ENCODE results near the gene MEIS3.

Gene MEIS3

DNA sequence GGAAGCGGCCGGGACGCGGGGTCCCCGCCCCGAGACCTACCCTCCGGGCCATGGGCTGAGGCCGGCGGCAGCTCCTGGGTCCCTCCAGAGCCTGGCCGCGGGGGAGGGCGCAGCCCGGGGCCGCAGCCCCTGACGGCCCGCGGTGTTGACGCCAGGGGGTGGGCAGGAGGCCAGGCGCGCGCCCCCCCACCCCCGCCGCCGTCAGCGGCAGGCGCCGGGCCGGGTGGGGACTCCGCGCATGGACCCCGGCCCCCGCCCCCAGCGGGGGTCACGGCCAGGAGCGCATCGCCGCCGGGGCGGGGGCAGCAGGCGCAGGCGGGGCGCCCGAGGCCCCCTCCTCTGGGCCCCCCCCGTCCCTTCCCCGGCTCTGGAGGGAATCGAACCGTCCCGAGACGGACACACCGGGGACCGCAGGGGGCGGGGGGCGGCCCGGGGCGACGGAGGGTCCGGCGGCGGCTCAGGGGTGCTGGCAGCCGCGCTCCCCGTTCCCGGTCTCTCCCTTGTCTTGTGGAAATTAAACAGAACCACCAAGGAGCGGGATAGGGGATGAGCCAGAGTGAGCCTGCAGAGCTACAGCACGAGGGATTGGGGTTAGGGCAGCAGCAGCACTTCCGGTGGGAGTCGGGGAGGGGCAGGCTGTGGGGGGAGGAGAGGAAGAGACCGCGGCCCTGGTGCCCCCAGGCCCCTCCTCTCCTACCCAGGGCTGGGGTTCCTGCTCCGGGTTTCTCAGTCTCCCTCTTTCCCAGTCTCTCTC, at the start of gene MEIS3:
TSS of gene MEIS3 (minus strand) at position 498 of the 754 bp plus-strand sequence. CDS start at position 52, 446 bp downstream.
- no peak for DNase-seq

DNA sequence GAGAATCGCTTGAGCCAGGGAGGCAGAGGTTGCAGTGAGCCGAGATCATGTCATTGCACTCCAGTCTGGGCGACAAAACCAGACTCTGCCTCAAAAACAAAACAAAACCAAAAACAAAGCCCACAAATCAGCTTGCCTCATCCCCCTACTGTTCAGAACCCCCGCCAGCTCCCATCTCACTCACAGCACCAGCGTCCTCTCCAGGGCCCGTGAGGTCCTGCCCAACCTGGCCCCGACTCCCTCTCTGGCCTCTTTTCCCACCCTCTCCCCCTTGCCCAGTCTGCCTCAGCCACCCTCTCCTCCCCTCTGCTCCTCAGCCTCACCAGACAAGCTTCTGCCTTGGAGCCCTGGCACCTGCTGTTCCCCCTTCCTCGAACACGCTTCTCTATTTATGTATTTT, 48.6 kb upstream of the MEIS3 start:
- DNase-seq = no peak

DNA sequence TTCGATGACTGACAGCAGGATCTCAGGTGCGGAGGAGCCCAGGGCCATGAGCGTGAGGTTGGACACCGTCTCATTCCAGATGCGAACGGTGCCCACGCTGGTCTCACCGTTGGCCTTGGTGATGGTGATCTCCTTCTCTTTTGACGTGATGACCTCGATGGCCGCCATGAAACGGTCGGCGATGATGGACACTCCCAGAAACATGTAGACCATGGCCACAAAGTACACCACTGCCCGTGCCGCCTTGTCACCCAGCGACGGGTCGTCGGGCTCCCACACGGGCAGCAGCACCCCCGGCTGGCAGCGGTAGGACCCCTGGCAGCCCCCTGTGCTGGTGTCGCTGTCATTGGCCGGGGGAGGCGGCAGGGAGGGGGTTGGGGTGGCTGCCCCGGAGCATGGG, 46.6 kb upstream of the MEIS3 start:
- DNase-seq = no peak

DNA sequence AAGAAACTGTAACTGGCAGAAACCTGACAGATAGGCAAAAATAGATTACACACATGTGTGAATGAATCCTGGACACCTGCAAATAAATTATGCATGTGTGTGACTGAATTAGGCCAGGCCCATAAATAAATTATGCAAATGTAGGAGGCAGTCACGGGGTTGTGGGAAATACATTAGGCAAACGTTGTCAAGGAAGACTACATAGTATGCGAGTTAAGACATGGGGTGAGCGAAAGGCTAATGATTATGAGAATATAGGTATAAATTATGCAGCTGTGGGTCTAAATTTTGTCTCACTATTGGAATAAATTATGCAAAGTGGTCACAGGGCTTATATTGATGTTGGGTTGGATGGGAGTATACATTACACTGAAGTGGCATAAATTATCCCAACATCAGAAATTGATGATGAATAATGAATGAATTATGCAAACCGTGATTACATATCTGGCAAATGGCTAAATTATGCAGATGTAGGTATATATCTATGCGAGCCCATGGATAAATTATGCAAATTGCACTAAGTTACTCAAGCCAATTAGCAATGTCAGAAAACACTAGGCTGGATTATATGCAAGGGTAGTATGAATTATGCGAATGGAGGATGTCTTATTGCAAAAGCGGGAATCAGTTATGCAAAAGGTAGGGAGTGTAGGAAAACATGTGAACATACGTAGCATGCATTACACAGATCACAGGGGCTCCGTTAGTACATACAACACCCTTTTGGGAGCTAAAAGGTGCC, 45.5 kb upstream of the MEIS3 start:
- DNase-seq = no peak

DNA sequence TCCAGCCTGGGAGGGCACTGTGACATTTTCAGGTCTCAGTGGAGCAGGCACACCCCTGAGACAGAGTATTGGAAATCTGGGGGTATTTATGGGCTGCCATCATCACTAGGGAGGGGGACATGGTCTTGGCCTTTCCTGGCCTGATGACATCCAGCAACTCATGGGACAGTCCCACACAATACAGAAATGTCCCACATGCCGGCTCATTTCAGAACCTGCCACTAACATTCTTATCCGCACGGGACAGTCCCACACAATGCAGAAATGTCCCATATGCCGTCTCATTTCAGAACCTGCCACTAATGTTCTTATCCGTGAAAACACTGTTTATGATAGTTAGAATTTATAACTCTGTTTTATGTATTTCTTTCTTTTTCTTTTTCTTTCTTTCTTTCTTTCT, 42.5 kb upstream of the MEIS3 start:
- DNase-seq = no peak

DNA sequence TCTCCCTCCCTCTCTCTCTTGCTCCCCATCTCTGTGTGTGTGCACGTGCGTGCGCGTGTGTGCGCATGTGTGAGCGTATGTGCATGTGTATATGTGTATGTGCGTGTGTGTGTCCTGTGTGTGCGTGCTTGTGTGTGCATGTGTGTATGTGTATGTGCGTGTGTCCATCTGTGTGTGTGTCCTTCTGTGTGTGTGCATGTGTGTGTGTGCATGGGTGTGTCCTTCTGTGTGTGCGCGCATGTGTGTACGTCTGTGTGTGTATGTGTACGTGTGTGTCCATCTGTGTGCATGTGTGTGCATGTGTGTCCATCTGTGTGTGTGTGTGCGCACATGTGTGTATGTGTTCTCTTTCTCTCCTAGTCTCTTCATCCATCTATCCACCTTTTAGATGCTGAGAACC, 40.1 kb upstream of the MEIS3 start:
- no peak for DNase-seq

DNA sequence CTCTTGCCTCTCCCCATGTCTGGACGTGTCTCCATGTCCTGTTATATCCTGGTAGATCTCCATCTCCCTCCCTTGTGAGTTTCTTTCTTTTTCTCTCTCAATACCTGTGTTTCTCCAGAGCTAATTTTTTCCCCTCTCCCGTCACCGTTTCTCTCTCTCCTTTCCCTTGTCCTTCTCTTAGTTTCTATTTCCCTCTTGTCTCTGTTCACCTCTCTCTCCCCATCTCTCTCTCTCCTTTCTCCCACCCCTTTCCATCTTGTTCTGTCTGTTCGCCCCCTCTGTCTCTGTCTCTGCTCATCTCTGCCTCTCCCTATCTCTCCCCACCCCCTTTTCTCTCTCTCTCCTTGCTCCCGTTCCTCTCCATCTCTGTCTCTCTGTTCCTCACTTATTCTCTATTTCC, 39.3 kb upstream of the MEIS3 start:
- no peak for DNase-seq

DNA sequence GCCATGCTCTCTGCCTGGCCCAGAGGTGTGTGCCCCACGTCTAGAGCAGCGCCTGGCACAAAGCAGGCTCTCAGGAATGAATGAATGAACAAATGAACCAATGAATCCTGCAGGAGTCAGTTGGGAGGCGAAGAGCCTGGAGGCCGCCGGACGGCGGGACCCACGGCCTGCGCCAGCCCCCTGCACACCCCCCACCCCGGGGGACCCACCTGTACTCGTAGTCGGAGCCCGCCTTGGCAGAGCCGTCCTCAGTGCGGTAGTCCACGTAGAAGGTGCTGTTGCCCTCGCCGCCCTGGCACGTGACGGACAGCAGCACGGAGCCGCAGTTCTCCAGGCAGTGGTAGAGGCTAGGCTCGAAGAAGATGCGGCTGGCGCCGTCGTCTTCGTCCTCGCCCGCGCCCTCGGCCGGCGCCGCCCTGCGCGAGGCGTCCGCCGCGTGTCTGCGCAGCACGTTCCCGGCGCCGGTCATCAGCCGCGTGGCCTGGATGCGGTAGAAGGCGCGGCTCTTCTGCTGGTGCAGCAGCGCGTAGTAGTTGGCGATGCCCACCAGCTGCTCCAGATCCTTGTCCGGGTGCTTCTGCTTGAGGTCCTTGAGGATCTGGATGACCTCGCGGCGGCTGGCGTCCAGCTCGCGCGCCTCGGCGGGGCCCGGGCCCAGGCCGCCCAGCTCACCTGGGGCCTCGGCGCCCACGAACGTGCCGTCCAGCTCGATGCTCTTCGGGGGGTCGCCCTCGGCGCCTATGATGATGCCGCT, 37.6 kb upstream of the MEIS3 start:
- no peak for DNase-seq

DNA sequence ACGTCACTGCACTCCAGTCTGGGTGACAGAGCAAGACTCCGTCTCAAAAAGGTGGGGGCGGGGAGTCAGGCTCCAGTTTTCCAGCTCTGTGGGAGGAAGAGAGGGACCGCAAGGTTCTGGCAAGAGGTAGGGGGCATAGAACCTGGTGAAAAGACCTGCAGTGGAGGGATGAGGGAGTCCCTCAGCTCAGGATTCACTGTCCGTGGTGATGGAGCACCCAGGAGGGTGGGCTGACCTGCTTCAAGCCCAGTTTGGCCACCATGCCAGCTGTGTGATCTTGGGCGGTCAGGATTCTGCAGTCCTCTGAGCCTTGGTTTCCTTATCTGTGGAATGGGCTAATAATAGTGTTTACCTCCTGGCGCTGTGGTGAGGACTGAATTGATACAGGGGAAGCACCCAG, 31.2 kb upstream of the MEIS3 start:
- no peak for DNase-seq

DNA sequence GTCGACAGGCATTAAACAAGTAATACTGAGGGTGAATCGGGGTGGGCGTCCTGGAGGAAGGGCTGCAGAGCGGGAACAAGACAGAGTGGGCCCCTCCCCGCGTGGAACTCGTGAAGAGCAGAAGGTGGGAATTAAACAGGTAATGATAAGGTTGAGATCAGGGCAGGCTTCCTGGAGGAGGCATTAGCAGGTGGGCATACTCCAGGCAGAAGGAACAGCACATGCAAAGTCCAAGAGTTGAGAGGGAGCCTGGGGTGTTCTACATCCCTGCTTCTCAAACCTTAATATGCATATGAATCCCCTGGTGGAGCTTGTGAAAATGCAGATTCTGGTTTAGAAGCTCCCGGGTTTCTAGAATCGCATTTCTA, 29.0 kb upstream of the MEIS3 start:
- no peak for DNase-seq

DNA sequence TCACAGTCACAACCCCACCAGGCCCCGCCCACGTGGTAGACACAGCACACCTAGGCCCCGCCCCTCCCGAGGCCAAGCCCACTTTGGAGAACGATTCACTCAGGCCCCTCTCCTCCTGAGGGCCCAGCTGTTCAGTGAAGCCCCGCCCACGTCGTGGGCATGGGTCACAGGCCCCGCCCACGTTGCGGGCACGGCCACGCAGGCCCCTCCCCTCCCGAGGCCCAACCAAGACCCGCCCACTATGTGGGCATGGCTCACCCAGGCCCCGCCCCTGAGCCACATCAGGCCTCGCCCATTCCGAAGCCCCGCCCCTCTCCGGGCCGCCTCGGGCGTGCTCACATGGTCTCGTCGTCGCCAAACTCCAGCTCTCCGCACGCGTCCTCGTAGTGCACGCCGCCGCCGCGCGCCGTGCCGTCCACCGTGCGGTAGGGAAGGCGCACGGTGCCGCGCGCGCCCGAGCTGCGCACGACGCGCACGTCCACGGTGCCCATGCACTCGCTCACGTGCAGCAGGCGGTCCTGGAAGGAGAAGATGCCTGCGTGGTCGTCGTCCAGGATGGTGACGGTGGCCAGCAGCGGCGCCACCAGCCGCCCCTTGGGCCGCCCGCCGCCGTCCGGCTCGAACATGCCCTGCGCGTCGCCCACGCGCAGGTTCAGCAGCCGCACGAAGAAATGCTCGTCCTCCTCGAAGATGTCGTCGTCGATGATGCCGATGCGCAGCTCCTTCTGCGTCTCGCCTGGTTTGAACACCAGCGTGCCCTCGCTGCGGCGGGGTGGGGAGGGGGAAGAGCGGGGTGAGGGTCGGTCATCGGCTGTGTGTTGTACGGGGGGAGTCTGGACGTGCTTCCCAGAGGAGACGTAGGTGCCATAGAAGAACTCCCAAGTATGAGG, 28.4 kb upstream of the MEIS3 start:
- DNase-seq = peak; percentile 52

DNA sequence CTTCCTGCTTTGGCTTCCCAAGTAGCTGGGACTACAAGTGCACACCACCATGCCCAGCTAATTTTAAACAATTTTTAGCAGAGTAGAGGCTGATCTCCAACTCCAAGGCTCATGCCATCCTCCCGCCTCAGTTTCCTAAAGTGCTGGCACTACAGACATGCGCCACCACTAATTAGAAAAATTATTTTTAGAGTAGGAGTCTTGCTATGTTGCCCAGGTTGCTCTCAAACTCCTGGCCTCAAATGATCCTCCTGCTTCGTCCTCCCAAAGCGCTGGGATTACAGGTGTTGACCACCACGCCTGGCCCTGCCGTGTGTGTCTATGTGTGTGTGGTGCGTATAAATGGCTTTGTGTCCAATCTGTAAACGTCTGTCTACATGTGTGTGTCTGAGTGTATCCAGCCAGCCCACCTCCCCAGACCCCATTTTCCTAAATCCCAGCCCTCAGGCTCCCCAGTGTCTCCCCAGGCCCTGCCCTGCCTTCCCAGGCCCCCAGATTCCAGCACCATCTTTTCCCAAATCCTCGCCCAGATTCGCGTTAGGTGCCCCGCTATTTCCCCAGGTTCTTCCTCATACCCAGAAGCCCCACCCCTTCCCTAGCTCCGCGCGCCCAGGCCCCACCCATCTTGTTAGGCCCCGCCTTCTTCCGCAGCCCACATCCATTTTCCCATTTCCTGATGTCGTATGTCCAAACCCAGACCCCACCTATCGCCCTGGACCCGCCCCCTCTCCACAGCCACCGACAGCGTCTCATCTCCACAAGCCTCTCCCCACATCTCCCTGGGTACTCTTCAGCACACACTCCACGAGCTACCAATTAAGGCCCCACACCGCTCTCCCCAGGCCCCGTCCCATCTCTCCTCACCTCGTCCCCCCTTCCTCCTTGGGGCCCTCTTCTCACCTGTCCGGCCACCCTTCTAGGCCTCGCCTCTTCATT, 27.5 kb upstream of the MEIS3 start:
- peak; percentile 16 for DNase-seq

DNA sequence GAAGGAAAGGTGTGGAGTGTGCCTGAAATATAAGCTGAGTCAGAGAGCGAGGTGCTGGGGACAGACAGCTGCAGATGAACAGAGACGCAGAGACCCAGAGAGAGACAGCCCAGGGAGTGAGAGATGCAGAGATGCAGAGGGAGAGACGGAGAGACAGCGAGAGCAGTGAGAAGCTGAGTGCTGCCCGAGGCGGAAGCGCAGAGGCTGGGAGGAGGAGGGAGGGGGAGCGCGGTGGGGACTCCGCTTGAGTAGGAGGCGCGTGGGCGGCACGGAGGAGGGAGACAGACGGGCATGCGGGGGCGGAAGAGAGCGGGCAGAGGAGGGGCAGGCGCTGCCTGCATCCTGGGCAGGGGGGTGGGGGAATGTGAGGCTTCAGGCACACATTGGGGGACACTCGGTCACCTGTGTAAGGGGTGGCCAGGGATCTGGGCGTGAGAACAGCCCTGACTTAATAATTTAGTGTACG, 26.6 kb upstream of the MEIS3 start:
- DNase-seq = peak; percentile 71

DNA sequence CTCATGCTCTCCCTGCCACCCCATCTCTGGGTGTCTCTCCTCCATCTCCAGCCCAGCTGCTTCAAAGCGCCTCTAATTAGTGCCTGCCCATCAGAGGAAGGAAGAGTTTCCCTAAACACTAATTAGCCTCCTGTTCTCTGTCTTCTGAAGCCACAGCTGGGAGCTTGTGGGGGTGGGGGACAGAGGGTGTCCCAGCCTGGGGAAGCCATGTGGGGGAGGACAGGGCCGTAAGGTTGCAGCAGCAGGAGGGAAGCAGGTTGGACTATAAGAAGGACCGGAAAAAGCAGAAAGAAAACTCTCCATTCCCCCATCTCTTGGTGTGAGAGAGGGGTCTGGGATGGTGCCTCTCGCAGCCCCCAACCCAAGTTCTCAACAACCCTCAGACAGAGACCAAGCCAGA, 26.2 kb upstream of the MEIS3 start:
- no peak for DNase-seq

DNA sequence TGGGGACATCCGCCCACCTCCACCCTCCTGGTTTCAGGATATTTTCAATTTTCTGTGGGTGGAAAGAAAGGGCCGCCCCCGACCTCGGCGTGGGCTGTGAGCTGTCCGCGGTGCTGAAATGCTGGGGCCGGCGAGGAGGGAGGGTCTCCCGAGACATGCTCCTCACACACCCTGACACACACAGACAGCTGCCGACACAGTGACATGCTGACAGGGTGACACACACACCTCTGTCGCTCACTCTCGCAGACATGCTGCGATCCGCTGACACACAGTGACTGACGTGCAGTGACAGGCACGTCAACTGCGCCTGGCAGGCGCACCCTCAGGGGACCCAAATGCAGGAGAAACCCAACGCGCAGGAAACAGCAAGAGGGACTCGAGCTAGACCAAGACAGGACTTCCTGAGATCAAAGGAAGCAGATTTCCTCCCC, 25.1 kb upstream of the MEIS3 start:
- DNase-seq = peak; percentile 50

DNA sequence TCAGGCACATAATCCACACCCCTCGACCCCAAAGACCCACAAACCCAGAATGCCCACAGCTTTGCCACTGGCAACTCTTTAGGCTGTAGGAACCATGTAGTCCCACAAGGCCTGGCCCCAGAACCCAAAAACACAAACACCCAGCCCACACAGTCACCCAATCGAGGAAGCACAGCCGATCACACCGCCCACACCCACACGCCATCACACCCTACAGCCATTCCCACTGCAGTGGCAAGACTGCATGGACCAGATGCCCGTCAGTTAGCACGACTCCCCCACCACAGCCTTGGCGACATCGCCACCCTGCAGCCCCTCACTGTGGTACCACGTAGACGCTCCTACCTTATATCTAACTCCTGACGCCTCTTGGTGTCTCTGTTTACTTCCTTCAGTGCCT, 24.0 kb upstream of the MEIS3 start:
- DNase-seq = no peak

DNA sequence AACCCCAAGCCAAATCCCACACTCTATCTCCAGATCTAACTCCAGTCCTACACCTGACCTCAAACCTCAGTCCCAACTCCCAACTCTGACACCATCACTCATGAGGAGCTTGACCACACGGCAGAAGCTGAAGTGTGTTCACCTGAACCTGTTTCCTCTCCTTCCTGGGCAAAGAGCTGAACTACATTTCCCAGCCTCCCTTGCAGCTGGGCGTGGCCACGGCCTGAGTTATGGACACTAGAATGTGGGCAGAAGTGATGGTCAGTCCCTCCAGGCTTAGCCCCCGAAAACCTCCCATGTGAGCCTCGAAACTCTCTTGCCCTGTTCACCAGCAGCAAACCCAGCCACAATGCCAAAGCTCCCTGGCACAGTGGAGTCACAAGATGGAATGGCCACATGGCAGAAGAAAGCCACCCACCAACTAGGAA, 19.5 kb upstream of the MEIS3 start:
- no peak for DNase-seq

DNA sequence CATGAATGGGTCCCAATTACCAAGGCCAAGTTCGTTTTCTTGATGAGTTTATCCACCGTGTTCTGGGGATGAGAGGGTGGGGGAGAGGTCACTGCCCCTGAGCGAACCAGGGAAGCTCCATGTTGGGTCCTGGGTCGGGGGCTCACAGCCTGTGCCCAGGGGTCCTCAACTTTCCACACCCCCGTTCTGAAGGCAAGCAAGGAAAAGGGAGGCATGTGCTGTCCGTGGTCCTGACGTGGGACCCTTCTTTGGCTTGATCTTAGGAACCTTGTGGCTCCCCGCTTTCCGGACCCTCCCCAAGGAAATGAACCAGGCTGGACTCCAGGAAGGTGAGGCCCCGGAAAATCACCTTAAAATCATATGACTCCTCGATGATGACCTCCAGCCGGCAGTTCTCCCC, 18.2 kb upstream of the MEIS3 start:
- DNase-seq = no peak

DNA sequence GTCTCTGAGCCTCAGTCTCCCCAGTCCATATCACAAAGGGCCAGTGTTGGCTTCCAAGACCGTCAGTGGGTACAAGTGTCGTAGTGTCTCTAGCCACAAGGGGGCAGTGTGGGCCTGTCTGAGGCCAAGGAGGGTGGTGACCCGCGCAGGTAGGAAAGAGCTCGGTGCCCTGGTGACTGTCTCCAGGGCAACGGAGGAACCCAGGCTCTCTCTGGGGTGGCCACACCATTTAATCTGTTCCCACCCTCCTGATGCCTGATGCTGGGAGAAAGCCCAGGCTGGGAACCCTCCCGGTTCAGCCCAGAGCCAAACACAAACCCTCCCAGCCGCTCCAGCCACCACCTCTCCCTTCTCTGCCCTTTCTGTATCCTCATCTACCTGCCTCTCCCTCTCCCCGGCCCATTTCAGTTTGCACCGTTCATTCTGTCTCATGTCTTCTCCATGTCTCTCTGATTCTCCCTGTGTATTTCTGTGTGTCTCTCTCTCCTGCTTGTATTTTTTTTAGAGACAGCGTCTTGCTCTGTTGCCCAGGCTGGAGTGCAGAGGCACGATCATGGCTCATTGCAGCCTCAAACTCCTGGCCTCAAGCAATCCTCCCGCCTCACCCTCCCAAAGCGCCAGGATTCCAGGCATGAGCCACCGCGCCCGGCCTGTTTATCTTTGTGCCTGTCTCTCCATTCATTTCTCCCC, 17.5 kb upstream of the MEIS3 start:
- peak; percentile 85 for DNase-seq

DNA sequence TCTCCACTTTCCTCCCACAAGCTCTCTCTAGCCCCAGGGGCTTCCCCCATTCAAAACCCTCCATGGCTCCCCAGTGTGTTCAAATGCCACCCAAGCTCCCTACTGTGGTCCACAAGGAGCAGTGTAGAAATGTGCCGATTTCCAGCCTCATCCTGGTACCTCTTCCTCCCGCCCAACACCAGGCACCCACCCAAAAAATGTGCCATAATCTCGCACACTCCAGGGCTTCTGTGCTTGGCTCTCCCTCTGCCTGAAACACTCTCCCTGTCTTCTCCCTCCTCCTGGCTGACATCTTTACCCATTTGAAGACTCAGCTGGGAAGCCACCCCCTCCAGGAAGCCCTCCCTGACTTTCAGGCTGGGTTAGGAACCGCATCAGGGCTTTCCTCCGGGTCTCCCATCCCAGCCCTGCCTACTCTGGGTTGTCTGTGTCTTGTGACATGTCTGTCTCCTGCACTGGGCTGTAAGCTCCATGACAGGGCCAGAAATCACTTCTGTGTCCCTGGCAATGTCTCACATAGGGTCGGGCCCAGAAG, 16.6 kb upstream of the MEIS3 start:
- DNase-seq = no peak

DNA sequence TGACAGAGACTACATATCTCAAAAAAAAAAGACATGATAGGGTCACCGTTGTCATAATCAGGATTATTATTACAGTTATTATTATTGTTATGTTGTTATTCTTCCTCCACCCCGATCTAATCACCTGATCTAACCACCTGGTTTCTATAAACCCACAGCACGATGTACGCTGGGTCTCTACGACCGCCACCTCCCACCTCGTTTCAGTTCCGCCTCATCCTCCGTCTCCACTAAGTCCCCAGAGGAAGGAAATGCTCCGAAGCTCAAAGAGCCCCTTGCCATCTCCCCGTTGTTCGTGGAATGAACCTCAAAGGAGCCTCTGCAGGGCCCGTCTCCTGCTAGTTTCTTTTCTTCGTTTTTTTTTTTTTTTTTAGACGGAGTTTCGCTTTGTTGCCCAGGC, 15.9 kb upstream of the MEIS3 start:
- DNase-seq = peak; percentile 31

Data from CD4-positive, alpha-beta T cell treated with Interleukin-10 for 1 hour (primary cell).